Stimulated activated memory B cell treated with anti-CD40 and anti-IgM and Interleukin-4, amounts not matched to agents 10 μg/mL and 1 μg/mL and 100 μg/mL, for 72 hours (primary cell): Measurements from ENCODE around the gene FZR1.

Experiments
- ATAC-seq: fragments of 150-1000 bp; cut with Tn5 transposase; 2 replicates; pipeline ENCODE4 v1.10.0; 2021
- H3K27ac Mint-ChIP-seq: one replicate; pipeline ENCODE4 v1.8.0; 2022; ENCODE audit warnings: mild to moderate bottlenecking, mixed read lengths
- H3K27me3 Mint-ChIP-seq: one replicate; pipeline ENCODE4 v1.8.0; 2022; ENCODE audit warnings: mixed read lengths
- H3K36me3 Mint-ChIP-seq: one replicate; pipeline ENCODE4 v1.8.0; 2022; ENCODE audit warnings: mixed read lengths
- H3K4me1 Mint-ChIP-seq: one replicate; pipeline ENCODE4 v1.8.0; 2022; ENCODE audit warnings: mixed read lengths
- H3K4me3 Mint-ChIP-seq: one replicate; pipeline ENCODE4 v1.8.0; 2022; ENCODE audit warnings: mild to moderate bottlenecking, moderate library complexity, mixed read lengths
- H3K9me3 Mint-ChIP-seq: one replicate; pipeline ENCODE4 v1.8.0; 2022; ENCODE audit warnings: mixed read lengths

The FZR1 gene

GRCh38 chr19:3468211-3468610 lies 37.9 kb upstream of the FZR1 start:
- ATAC-seq, result no peak
- no peak overlapping the region for H3K27ac Mint-ChIP-seq
- no peaks in the 10 kb centered on the region for H3K4me1 Mint-ChIP-seq
- H3K36me3 Mint-ChIP-seq, result peaks cover 20% of the 10 kb centered on the region
- no peak overlapping the region for H3K4me3 Mint-ChIP-seq
- H3K9me3 Mint-ChIP-seq, result peaks cover 5% of the 10 kb centered on the region
- peaks cover 13% of the 10 kb centered on the region for H3K27me3 Mint-ChIP-seq

GRCh38 chr19:3469638-3470499 lies 36.2 kb upstream of the FZR1 start:
- Mint-ChIP-seq H3K9me3 (peaks cover 5% of the 10 kb centered on the region), H3K36me3 (peaks cover 20% of the 10 kb centered on the region), H3K4me1 (no peaks in the 10 kb centered on the region), H3K27ac (no peak overlapping the region), H3K4me3 (no peak overlapping the region), H3K27me3 (peaks cover 13% of the 10 kb centered on the region)
- ATAC-seq, result no peak

GRCh38 chr19:3470500-3471128 lies 35.5 kb upstream of the FZR1 start:
- Mint-ChIP-seq H3K27ac (no peak overlapping the region), H3K4me3 (no peak overlapping the region), H3K9me3 (peaks cover 5% of the 10 kb centered on the region), H3K27me3 (peaks cover 13% of the 10 kb centered on the region), H3K4me1 (no peaks in the 10 kb centered on the region), H3K36me3 (peaks cover 15% of the 10 kb centered on the region)
- no peak for ATAC-seq

- H3K27ac Mint-ChIP-seq, result no peak overlapping the region
- H3K36me3 Mint-ChIP-seq, result peaks cover 6% of the 10 kb centered on the region
- H3K9me3 Mint-ChIP-seq, result peaks cover 5% of the 10 kb centered on the region
- H3K27me3 Mint-ChIP-seq, result peaks cover 13% of the 10 kb centered on the region
- no peaks in the 10 kb centered on the region for H3K4me1 Mint-ChIP-seq
- H3K4me3 Mint-ChIP-seq, result no peak overlapping the region
- no peak for ATAC-seq
Measured at GRCh38 chr19:3471954-3472655, 34.0 kb upstream of the FZR1 start.

- ATAC-seq, result no peak
- peaks cover 14% of the 10 kb centered on the region for H3K4me1 Mint-ChIP-seq
- H3K27ac Mint-ChIP-seq, result no peak overlapping the region
- H3K27me3 Mint-ChIP-seq, result peaks cover 13% of the 10 kb centered on the region
- H3K9me3 Mint-ChIP-seq, result no peaks in the 10 kb centered on the region
- no peak overlapping the region for H3K4me3 Mint-ChIP-seq
- H3K36me3 Mint-ChIP-seq, result no peaks in the 10 kb centered on the region
Measured at GRCh38 chr19:3474010-3474409, 32.1 kb upstream of the FZR1 start.

GRCh38 chr19:3474614-3475013 lies 31.5 kb upstream of the FZR1 start:
- Mint-ChIP-seq H3K27ac (no peak overlapping the region), H3K4me1 (peaks cover 19% of the 10 kb centered on the region), H3K9me3 (peaks cover 5% of the 10 kb centered on the region), H3K27me3 (peaks cover 13% of the 10 kb centered on the region), H3K4me3 (no peak overlapping the region), H3K36me3 (no peaks in the 10 kb centered on the region)
- ATAC-seq, result no peak

- Mint-ChIP-seq H3K36me3 (no peaks in the 10 kb centered on the region), H3K27ac (no peak overlapping the region), H3K9me3 (peaks cover 5% of the 10 kb centered on the region), H3K4me1 (peaks cover 19% of the 10 kb centered on the region), H3K4me3 (no peak overlapping the region), H3K27me3 (peaks cover 5% of the 10 kb centered on the region)
- ATAC-seq, result no peak
Measured at GRCh38 chr19:3475449-3475848, 30.7 kb upstream of the FZR1 start.

GRCh38 chr19:3476830-3477229 lies 29.3 kb upstream of the FZR1 start:
- peaks cover 25% of the 10 kb centered on the region for H3K4me1 Mint-ChIP-seq
- no peaks in the 10 kb centered on the region for H3K27me3 Mint-ChIP-seq
- H3K9me3 Mint-ChIP-seq, result peaks cover 5% of the 10 kb centered on the region
- no peak overlapping the region for H3K4me3 Mint-ChIP-seq
- ATAC-seq, result no peak
- no peak overlapping the region for H3K27ac Mint-ChIP-seq
- H3K36me3 Mint-ChIP-seq, result no peaks in the 10 kb centered on the region

- no peak for ATAC-seq
- H3K4me3 Mint-ChIP-seq, result no peak overlapping the region
- H3K4me1 Mint-ChIP-seq, result peaks cover 25% of the 10 kb centered on the region
- no peaks in the 10 kb centered on the region for H3K36me3 Mint-ChIP-seq
- H3K27ac Mint-ChIP-seq, result no peak overlapping the region
- H3K9me3 Mint-ChIP-seq, result peaks cover 5% of the 10 kb centered on the region
- no peaks in the 10 kb centered on the region for H3K27me3 Mint-ChIP-seq
Measured at GRCh38 chr19:3477506-3477905, 28.6 kb upstream of the FZR1 start.

GRCh38 chr19:3477951-3478350 lies 28.2 kb upstream of the FZR1 start:
- H3K4me1 Mint-ChIP-seq, result peaks cover 25% of the 10 kb centered on the region
- H3K27me3 Mint-ChIP-seq, result no peaks in the 10 kb centered on the region
- ATAC-seq, result no peak
- no peaks in the 10 kb centered on the region for H3K36me3 Mint-ChIP-seq
- peaks cover 5% of the 10 kb centered on the region for H3K9me3 Mint-ChIP-seq
- no peak overlapping the region for H3K4me3 Mint-ChIP-seq
- no peak overlapping the region for H3K27ac Mint-ChIP-seq

GRCh38 chr19:3478409-3479176 lies 27.5 kb upstream of the FZR1 start:
- Mint-ChIP-seq H3K9me3 (peaks cover 5% of the 10 kb centered on the region), H3K27me3 (peaks cover 2% of the 10 kb centered on the region), H3K36me3 (no peaks in the 10 kb centered on the region), H3K27ac (no peak overlapping the region), H3K4me3 (peak overlapping the region; percentile 60), H3K4me1 (peaks cover 25% of the 10 kb centered on the region)
- no peak for ATAC-seq

GRCh38 chr19:3479177-3479833 lies 26.8 kb upstream of the FZR1 start:
- H3K27me3 Mint-ChIP-seq, result peaks cover 9% of the 10 kb centered on the region
- H3K4me3 Mint-ChIP-seq, result no peak overlapping the region
- no peaks in the 10 kb centered on the region for H3K36me3 Mint-ChIP-seq
- no peak overlapping the region for H3K27ac Mint-ChIP-seq
- peaks cover 25% of the 10 kb centered on the region for H3K4me1 Mint-ChIP-seq
- no peak for ATAC-seq
- H3K9me3 Mint-ChIP-seq, result peaks cover 5% of the 10 kb centered on the region

- Mint-ChIP-seq H3K27ac (no peak overlapping the region), H3K4me1 (peaks cover 25% of the 10 kb centered on the region)
- no peak for ATAC-seq
Measured at GRCh38 chr19:3479834-3480215, 26.3 kb upstream of the FZR1 start.

GRCh38 chr19:3480383-3481091 lies 25.6 kb upstream of the FZR1 start, which contains the start of gene SMIM24:
SMIM24 (minus strand) TSS chr19:3480525; CDS start chr19:3480463, 62 bp downstream.
- no peak within 1 kb of the TSS for H3K4me3 Mint-ChIP-seq

More at GRCh38 chr19:3479834-3480215, 26.3 kb upstream of the FZR1 start:
- Mint-ChIP-seq H3K4me3 (no peak overlapping the region), H3K9me3 (peaks cover 5% of the 10 kb centered on the region), H3K36me3 (no peaks in the 10 kb centered on the region), H3K27me3 (peaks cover 15% of the 10 kb centered on the region)

More at GRCh38 chr19:3480383-3481091, 25.6 kb upstream of the FZR1 start, which contains the start of gene SMIM24:
- Mint-ChIP-seq H3K36me3 (no peaks in the 10 kb centered on the region), H3K4me1 (peaks cover 25% of the 10 kb centered on the region), H3K27ac (no peak within 1 kb of the TSS), H3K9me3 (peaks cover 5% of the 10 kb centered on the region), H3K27me3 (peaks cover 22% of the 10 kb centered on the region)
- ATAC-seq, result peak; percentile 14
